GM21723 (cell line): ENCODE measurements around the gene NPEPL1.
"Not testable (repeated sequence)": the region's sequence is repeated elsewhere in the genome, so short reads cannot be mapped to it uniquely, and the experiment has no call there.

ENCODE experiments used
- ATAC-seq: cut with Tn5 transposase; IDR thresholded peaks from one replicate; pipeline ENCODE4 v1.9.1; 2021; ENCODE audit warnings: mild to moderate bottlenecking, moderate library complexity; ENCODE audit not compliant: unreplicated experiment

NPEPL1 gene

DNA sequence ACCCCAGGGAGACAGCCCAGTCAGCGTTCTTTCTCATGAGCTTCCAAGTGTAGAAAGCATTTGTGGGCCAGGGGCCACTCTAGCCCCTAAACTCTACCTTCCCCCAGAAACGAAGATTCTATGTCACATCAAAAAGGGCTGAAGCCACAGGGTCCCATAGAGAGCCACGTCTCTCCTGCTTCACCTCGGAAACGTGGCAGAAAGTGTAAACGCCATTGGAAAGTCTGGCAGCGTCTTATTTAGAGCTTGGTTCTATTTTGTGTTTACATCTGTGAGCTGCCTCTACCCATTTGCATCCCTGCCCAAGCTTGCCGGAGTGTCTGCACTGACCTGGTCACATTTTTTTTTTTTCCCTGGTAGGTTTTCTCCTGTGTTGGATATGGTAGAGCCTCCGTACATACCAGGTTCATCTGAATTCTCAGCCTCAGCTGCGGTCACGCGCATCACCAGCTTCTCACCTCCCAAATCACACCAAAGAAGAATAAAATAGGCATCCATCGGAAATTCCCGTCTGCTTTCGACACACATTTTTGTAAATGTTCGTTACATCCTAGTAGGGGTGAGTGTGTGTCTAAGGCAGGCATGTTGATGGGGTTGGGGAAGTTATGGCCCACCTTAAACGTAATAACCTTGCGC lies 62.6 kb downstream of the NPEPL1 start:
- ATAC-seq = no peak

DNA sequence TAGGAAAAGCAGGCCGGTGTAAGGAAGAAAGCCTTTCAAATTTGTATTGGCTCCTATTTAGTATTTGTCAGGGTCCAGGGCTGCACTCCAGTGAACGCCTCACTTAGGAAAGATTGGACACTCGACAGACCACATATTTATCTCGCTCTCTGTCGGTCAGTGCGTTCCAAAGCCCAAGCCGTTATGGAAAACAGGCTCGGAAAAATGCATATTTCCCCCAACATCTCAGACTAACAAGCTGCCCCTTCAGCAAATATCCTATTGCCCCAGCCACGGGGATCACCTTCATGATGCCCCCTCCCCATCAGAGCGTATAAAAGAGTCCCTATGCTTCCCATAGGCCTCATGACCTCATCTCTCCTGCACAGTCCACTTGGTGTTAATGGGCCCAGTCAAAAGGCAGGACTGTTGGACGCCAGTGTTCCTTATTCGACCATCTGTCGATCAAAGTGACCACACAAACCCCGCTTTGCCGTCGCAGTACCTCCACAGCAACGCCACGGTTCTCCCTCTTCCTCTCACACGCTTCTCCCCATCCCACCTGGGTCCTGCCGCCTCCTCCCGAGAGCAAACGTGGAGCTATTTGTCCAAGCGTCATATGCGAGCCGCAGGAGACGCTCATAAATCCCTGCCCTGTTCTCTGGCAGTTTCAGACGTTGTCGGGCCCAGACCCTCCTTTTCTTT lies 63.3 kb downstream of the NPEPL1 start:
- no peak for ATAC-seq

DNA sequence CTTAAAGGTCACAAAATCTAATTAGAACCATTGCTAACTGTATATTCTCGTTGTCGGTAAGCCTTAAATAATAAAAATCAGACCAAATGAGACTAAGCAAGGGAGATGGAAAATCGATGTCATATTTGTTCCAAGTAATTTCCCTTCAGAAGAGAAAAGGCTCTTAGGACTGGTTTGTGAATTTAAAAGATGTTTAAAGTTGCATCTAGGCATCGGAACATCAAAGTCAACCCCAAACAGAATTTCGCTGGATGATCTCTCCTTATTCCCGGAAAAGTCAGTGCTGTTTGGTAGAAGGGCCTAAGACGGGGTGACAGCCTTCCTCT lies 63.8 kb downstream of the NPEPL1 start:
- no peak for ATAC-seq

DNA sequence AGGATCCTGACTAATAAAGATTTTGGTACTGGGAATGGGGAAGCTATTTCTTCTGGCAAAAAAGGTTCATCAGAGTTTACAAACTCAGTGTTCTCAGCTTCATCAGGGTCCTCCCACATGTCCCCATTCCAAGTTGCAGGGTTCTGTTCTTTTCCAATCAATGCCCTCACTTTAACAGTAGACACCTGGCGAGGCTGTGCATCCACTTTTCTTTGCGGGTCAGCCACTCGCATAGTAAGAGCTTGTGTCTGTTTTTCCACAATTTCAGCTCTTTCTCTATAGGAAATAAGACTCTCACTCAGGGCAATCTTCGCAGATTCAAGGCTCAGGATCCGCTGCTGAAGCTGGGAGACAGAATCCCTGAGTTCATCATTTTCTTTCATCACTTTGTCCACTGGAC lies 65.0 kb downstream of the NPEPL1 start:
- not testable (repeated sequence) for ATAC-seq

DNA sequence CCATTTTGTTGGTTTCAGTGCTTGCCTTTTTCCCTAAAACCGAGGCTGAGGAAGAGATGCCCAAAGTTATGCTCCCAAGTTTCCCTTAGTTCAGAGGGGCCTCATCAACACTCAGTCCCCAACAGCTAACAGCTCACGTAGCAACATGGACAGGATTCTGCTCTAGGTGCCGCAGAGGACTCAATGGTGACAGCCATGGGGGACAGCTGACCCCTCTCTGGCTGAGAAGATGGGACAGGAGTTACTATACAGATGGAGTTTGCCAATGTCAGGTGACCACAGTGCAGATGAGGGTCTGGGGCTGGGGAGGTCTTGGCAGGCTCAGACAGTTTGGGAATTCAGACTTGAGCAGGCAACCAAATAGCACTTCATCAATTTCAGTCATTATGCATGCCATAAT lies 67.3 kb downstream of the NPEPL1 start:
- ATAC-seq = no peak

DNA sequence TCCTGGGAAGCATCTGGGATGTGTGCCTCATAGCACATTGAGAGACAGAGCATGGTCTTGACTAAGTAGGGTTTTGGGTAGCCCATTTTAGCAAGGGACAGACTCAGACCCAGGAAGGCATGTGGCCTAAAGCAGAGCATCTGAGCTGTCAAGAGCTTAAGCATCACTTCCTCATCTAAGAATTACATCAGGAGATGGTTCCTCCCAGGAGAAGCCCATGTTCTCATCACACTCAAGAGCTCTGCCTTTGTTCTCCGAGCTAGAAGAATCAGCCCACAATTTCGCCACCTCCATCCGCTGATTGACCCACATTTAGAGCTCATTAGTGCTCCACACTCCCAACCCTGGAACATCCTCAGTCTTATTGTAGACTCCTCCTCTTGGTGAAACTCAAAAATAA lies 68.3 kb downstream of the NPEPL1 start:
- no peak for ATAC-seq

DNA sequence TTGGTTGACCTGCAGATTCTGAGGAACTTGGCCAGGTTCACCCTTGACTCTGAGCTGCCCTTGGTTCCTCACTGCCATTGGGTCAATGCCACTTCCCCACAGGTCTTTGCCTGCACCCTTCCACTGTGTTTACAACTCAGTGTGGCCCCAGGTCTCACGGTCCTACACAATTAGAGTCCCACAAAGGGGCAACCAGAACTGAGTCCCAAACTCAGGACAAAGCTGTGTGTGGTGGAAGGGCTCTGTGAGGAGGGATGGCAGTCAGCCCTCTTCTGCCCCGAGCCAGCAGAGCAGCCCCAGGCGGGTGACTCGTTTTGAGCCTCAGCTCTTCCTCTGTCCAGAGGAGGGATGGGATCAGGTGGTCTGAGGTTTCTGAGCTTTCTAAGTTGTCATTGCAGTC lies 69.5 kb downstream of the NPEPL1 start:
- no peak for ATAC-seq

DNA sequence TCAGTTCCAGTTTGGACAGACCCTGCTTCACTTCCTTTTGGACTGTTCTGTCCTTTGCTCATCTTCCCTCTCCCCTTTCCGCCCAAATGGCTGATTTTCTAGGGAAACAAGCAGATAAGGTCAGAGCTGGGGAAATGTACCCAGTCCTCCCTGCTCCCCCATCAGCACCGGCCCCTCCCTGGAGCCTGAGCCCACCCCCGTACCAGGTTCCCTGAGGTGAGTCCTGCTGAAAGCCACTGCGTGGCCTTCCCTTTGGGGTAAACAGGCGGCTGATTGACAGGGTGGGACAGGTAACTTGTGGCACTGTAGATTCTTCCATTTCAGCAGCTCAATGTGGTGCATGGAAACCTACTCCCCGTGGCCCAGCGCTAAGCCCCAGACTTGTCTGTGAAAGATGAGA lies 70.5 kb downstream of the NPEPL1 start:
- no peak for ATAC-seq
